CD4-positive, alpha-beta T cell treated with Interleukin-15 for 1 hour (primary cell): Measurements from ENCODE around the gene CEP72.

Source experiments
- DNase-seq: peaks from one replicate; pipeline ENCODE4 v3.0.0-alpha.2; 2020

The CEP72 gene

DNA sequence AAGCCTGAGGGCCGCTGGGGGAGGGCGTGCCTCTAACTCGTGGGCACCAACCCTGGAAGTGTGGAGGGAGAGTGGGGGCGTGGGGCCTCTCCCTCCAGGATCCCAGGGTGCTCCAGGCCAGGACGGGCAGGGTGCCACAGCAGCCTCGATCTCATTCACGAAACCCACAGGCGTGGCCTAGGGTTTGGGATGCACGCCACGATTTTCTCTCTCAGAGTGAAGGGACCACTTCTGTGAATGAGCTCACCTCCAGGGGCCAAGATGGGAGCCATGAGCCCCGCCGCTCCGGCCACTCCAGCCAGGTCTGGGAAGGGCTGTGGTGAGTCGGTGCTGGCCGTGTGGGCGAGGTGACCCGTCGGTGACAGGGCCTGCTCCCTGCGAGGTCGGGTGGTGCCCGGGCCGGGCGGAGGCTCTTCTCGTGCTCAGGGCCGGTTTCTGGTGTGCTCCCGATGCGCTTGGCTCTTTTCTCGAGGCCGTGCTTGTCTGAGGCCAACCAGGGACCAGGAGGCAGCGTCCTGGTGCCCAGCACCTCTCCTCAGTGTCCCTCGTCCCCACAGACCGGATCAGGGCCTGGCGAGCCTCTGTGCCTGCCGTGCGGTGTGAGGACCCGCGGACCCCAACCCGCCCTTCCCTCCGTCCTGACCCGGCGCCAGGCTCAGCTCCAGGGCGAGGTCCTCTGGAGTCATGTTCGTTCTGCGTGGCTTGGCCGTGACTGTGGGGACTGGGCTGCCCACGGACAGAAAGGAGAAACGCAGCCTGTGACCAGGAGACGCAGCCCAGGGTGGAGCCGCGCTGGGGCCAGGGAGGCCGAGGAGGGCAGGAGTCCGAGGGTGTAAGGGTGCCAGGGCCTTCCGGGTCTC is 50.0 kb downstream of the CEP72 start:
- DNase-seq: no peak

GRCh38 chr5:662751-663435 is 50.8 kb downstream of the CEP72 start:
- no peak for DNase-seq

DNA sequence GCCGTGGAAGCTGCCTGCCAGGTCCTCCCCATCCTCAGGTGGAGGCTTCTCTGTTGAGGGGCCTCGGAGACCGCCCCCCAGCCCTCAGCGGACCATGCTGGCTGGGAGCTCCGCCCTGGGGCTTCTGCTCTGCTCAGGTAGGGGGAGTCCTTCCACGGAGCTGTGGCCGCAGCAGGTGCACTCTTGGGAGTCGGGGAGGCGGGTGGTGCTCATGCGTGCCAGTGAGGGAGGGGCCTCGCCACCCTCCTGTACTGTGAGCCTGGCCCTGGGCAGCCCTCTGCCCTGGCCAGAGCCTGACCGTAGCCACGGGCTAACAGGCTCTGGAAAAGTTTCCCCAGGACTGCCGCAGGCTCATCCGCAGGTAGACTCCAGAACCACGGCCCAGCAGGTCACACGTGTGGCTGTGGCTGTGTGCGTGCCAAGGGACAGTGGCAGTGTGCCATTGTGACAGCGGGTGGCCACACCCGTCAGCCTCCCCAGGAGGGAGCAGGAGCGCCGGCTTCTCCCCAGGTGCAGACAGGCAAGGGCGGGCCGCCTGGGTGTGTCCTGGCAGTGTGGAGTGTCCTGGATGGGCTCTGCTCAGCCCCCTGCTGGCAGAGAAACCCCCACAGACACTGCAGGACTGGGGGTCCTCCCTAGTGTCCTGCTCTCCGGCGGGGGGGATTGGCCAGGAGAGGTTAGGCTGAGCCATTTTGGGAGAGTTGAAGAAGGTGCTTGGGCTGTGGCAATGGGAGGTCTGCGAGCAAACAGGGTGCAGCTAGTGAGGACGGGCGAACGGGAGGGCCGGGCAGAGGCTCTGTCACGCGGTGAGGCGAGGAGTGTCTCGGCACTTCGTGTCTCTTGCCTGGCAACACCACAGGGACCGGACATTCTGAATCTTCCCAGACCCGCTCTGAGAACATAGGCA is 51.5 kb downstream of the CEP72 start:
- no peak for DNase-seq

DNA sequence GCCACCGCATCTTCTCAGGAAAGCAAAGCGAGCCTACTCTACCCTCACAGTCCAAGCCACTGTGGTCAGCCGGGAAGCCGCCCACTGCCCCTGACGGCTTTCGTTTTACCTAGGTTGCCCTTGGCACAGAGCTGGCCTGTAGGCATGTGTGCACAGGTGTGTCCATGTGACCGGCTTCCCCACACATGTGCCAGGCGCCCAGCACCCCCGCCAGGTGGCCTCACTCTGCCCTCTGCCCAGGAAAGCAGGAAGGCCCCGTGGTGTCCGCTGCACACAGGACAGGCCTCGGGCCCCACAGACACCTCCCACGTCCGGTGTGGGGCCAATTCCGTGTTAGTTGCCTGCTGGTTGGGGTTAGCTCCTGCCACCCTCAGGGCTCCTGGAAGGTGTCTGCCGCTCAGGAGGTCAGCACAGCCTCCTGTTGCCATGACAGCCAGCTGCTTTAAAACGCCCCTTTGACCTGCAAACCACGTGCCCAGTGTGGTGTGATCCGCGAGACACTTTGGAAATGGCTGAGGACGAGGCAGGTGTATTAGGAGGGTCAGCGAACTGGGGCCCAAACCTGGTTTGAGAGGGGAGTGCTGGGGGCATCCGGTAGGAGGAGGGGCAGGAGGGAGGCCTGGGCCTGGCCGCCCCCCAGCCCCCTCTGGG is 52.3 kb downstream of the CEP72 start:
- DNase-seq: no peak

DNA sequence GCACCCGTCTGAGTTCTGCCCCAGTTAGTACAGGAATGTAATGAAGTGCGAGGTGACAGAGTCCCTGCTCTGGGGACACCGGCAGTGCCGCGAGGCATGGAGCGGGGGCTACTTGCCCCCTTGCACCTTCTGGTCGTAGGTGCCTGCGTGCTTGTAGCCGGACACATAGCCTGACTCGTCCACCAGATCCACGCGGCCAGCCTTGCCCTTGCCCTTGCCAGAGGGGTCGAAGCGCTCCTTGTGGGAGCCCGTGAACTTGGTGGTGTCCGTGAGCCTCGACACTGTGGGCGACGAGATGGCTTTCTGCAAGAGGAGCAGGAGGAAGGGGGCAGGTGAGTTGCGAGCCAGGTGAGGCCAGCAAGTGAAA is 52.8 kb downstream of the CEP72 start:
- no peak for DNase-seq

GRCh38 chr5:665541-665955 is 53.4 kb downstream of the CEP72 start:
- no peak for DNase-seq

GRCh38 chr5:665956-666711 is 54.0 kb downstream of the CEP72 start:
- DNase-seq: no peak

DNA sequence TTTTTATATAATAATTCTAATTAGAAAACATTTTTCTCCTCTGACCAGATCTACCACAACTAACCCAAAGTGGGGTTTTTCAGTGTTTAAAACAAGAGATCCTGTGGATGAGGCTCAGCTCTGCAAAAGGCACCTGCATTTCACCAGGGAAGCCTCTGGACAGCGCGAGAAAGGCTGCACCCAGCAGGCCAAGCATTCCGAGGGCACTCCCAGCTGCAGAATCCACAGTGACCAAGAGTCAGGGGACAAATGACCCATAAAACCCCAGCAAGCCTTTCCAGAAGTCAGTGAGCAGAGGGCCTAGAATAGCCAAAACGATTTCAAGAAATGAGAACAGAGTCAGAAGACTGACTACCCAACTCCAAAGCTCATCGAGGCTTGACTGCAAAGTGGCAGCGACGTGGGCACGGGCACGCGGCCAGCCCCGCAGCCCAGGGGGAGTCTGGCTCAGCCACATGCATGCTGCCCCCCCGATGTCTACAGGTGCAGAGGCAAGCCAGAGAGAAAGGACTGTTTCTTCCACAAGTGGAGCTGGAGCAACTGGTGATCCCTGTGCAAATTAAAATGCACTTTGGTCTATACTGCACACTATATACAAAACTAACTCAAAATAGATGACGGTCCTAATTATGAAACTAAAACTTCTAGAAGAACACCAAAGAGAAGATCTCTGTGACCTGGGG is 54.8 kb downstream of the CEP72 start:
- DNase-seq: no peak

GRCh38 chr5:668283-668995 is 56.3 kb downstream of the CEP72 start:
- DNase-seq: no peak

- DNase-seq: no peak
Observed at GRCh38 chr5:669111-669841, 57.1 kb downstream of the CEP72 start.

DNA sequence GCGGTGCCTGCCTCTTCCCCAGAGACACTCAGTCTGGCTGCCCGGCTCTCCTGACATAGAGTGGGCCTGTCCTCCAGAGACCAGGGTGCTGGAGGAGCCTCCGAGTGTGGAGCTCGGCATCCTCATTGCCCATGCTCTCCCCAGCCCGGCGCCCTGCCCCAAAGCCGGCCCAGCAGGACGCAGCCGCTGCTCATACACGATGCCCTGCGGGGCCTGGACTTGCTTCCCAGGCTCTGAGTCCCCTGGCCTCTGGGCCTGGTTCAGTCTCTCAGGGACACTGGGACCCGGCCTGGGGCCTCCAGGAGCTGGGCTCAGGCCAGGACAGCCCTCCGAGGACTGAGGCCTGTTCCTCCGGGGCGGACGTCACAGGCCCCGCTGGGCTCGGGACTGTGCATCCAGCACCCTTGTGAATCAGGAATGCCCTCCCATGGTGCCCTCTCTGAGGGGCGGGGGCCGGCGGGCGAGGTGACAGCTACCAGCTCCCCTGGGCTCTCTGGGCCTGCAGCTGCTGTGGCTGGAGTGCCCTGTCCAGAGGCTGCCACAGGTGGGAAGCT is 57.8 kb downstream of the CEP72 start:
- DNase-seq: no peak

DNA sequence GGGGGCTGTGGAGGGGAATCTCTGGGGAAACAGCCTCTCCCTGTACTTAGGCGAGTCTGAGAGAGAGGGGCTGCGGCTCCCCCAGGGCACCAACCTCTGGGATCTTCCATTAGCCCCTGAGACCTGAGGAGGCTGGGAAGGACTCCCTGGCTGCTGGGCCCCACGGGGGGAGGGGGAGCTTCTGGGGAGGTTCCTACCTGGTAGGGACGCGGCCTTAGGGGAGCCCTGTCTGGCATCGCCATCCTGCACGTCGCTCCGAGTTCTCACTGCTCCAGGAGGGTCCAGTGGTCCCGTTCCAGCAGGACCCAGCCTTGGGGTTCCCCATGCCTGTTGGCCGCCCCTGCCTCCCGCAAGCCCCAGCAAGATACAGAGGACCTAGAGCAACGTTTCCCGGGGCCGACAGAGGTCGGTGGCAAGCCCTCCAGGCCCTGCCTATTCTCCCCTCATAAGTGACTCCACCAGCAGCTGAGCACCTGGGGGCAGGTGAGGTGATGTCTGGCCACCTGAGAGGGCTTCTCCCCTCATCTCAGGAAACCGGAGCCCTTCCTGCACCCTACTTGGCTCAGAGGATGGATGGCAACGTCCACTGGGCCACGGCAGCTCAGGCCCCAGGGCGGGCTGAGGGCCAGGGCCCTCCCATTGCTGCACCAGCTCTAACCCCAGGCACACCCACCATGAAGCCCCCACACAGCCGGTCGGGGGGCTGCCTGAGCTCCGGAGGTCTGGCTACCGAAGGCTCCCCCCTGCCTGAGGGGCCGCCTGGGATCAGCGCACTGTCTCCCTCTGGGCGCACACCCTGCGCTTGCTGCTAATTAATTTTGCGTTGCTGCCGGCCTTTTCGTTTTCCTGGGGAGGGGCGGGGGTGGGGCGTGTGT is 58.5 kb downstream of the CEP72 start:
- DNase-seq: no peak

DNA sequence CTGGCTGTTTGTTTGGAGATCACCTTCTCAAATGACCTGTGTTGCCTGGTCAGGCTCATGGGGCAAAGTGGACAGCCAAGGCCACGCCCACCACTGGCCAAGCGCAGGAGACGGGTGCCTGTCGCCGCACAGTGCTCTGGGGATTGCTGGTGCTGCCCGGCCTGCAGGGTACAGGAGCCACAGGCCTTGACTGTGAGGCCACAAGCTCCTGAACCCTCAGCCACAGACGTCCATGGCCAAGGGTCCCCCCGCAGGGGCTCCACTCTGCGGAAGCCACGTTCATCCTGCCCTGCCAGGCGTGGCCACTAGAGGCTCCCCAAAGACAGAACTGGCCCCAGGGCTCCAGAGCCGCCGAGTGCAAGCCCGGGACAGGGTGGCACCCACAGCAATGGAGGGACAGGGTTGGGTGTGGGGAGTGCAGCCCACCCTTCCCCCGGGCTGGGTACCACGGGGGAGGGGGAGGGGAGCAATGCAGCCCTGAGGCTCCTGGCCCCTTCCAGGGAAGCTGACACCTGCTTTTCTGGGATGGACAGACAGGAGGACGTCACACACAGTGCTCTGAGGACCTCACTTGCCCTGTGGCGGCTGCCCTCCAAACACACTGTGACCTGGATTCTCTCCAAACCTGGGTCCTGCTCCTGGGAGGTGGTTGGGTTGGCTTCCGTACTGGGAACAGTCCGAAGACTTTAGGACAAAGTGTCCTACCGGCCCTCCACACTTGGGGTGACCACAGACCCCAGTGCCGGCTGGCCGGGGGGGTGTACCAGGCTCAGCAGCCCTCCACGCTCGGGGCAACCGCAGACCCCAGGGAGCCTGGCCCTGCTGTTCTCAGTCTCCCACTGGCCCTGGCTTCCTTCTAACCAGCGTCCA is 59.6 kb downstream of the CEP72 start:
- peak; percentile 66 for DNase-seq

- peak; percentile 85 for DNase-seq
Observed at GRCh38 chr5:672329-673160, 60.4 kb downstream of the CEP72 start.

GRCh38 chr5:673161-673830 is 61.2 kb downstream of the CEP72 start:
- DNase-seq: no peak
